Activated naive CD4-positive, alpha-beta T cell treated with anti-CD3 and anti-CD28 coated beads, Interleukin-2, amount 50 U/mL, for 72 hours (primary cell): ENCODE data around the gene PITPNM1. TPM values are rescaled to one million over a fixed set of nuclear protein-coding genes. Genes with fewer than 3 reads are reported as not detected.
"Not testable (repeated sequence)": the region's sequence is repeated elsewhere in the genome, so short reads cannot be mapped to it uniquely, and the experiment has no call there.

Experiments used
- ATAC-seq, 2 donors: fragments of 150-1000 bp; cut with Tn5 transposase; 2 replicates each; pipeline ENCODE4 v1.10.0; 2021; ENCODE audit warnings: mild to moderate bottlenecking in 2 of 2, moderate library complexity in 2 of 2
- DNase-seq, 2 donors: peaks; one replicate each; pipeline ENCODE4 v3.0.0; 2021 to 2022; ENCODE audit warnings: low spot score in 2 of 2
- H3K27ac Mint-ChIP-seq, 2 donors: one replicate each; pipeline ENCODE4 v1.8.0; 2022; ENCODE audit warnings: mild to moderate bottlenecking in 2 of 2, mixed read lengths in 2 of 2
- H3K36me3 Mint-ChIP-seq, 2 donors: one replicate each; pipeline ENCODE4 v1.8.0; 2022; ENCODE audit warnings: mixed read lengths in 2 of 2
- H3K9me3 Mint-ChIP-seq, 2 donors: one replicate each; pipeline ENCODE4 v1.8.0; 2022; ENCODE audit warnings: mixed read lengths in 2 of 2
- total RNA-seq, 2 donors: library from RNA; stranded (reverse); gene quantifications; one replicate each; pipeline ENCODE4 v1.2.3, GENCODE V29; 2022

Gene PITPNM1
- total RNA-seq: 100 to 1,000 TPM; 102 to 122 TPM

GRCh38 chr11:67504950-67505581 is at the start of gene PITPNM1:
TSS of gene PITPNM1 (minus strand) at chr11:67505363. CDS start at chr11:67504180, 1,183 bp downstream.
- ATAC-seq: peak; percentile 19 to 26
- peak within 1 kb of the TSS; percentile 97 to 98 for H3K27ac Mint-ChIP-seq
- H3K36me3 Mint-ChIP-seq: peaks cover 21 to 24% of the 10 kb centered on the region in 2 donors
- peak; percentile 81 to 83 for DNase-seq
- no peaks in the 10 kb centered on the region for H3K9me3 Mint-ChIP-seq

GRCh38 chr11:67551697-67552096 is 46.5 kb upstream of the PITPNM1 start:
- peaks cover 5 to 19% of the 10 kb centered on the region in 2 donors for H3K36me3 Mint-ChIP-seq
- ATAC-seq, DNase-seq, H3K27ac Mint-ChIP-seq: not testable (repeated sequence)
- peaks cover 0 to 22% of the 10 kb centered on the region in 2 donors for H3K9me3 Mint-ChIP-seq

GRCh38 chr11:67551127-67551526 is 46.0 kb upstream of the PITPNM1 start:
- DNase-seq (no peak), ATAC-seq (no peak)
- peaks cover 0 to 22% of the 10 kb centered on the region in 2 donors for H3K9me3 Mint-ChIP-seq
- H3K36me3 Mint-ChIP-seq: peaks cover 5 to 19% of the 10 kb centered on the region in 2 donors
- no peak overlapping the region for H3K27ac Mint-ChIP-seq

GRCh38 chr11:67548555-67549110 is 43.5 kb upstream of the PITPNM1 start:
- Mint-ChIP-seq H3K27ac (no peak overlapping the region), H3K36me3 (peaks cover 5 to 19% of the 10 kb centered on the region in 2 donors), H3K9me3 (peaks cover 0 to 22% of the 10 kb centered on the region in 2 donors)
- DNase-seq (no peak), ATAC-seq (no peak)

- peaks cover 5 to 19% of the 10 kb centered on the region in 2 donors for H3K36me3 Mint-ChIP-seq
- H3K9me3 Mint-ChIP-seq: peaks cover 0 to 22% of the 10 kb centered on the region in 2 donors
- ATAC-seq, DNase-seq, H3K27ac Mint-ChIP-seq: not testable (repeated sequence)
These were observed 42.9 kb upstream of the PITPNM1 start for GRCh38 chr11:67548112-67548511.

GRCh38 chr11:67545280-67545679 is 40.1 kb upstream of the PITPNM1 start:
- ATAC-seq (no peak), DNase-seq (no peak)
- Mint-ChIP-seq H3K9me3 (peaks cover 0 to 3% of the 10 kb centered on the region in 2 donors), H3K27ac (no peak overlapping the region), H3K36me3 (no peaks in the 10 kb centered on the region)

GRCh38 chr11:67544616-67545242 is 39.6 kb upstream of the PITPNM1 start:
- DNase-seq (no peak), ATAC-seq (no peak)
- Mint-ChIP-seq H3K9me3 (no peaks in the 10 kb centered on the region), H3K27ac (no peak overlapping the region), H3K36me3 (no peaks in the 10 kb centered on the region)

- no peaks in the 10 kb centered on the region for H3K36me3 Mint-ChIP-seq
- no peaks in the 10 kb centered on the region for H3K9me3 Mint-ChIP-seq
- ATAC-seq (no peak), DNase-seq (no peak)
- H3K27ac Mint-ChIP-seq: peak overlapping the region in 1 of 2 donors; percentile 36
These were observed 38.4 kb upstream of the PITPNM1 start for GRCh38 chr11:67543585-67543984.

- DNase-seq (no peak), ATAC-seq (no peak)
- no peaks in the 10 kb centered on the region for H3K36me3 Mint-ChIP-seq
- H3K9me3 Mint-ChIP-seq: no peaks in the 10 kb centered on the region
- no peak overlapping the region for H3K27ac Mint-ChIP-seq
These were observed 37.8 kb upstream of the PITPNM1 start for GRCh38 chr11:67542971-67543370.

- H3K36me3 Mint-ChIP-seq: no peaks in the 10 kb centered on the region
- H3K9me3 Mint-ChIP-seq: no peaks in the 10 kb centered on the region
- DNase-seq (no peak), ATAC-seq (no peak)
- H3K27ac Mint-ChIP-seq: no peak overlapping the region
These were observed 37.0 kb upstream of the PITPNM1 start for GRCh38 chr11:67542169-67542568.

GRCh38 chr11:67541198-67541597 is 36.0 kb upstream of the PITPNM1 start:
- Mint-ChIP-seq H3K9me3 (no peaks in the 10 kb centered on the region), H3K36me3 (no peaks in the 10 kb centered on the region), H3K27ac (no peak overlapping the region)
- ATAC-seq (no peak), DNase-seq (no peak)

GRCh38 chr11:67539550-67539949 is 34.4 kb upstream of the PITPNM1 start:
- peaks cover 1 to 2% of the 10 kb centered on the region in 2 donors for H3K9me3 Mint-ChIP-seq
- DNase-seq (no peak), ATAC-seq (no peak)
- H3K27ac Mint-ChIP-seq: no peak overlapping the region
- peaks cover 1 to 2% of the 10 kb centered on the region in 2 donors for H3K36me3 Mint-ChIP-seq

- peaks cover 4 to 8% of the 10 kb centered on the region in 2 donors for H3K36me3 Mint-ChIP-seq
- ATAC-seq: no peak
- H3K27ac Mint-ChIP-seq: no peak overlapping the region
- H3K9me3 Mint-ChIP-seq: peaks cover 5 to 7% of the 10 kb centered on the region in 2 donors
- no peak for DNase-seq
These were observed 33.8 kb upstream of the PITPNM1 start for GRCh38 chr11:67538823-67539505.

- ATAC-seq (no peak), DNase-seq (no peak)
- peaks cover 9 to 11% of the 10 kb centered on the region in 2 donors for H3K9me3 Mint-ChIP-seq
- H3K36me3 Mint-ChIP-seq: peaks cover 10 to 13% of the 10 kb centered on the region in 2 donors
- H3K27ac Mint-ChIP-seq: peak overlapping the region in 1 of 2 donors; percentile 11
These were observed 33.1 kb upstream of the PITPNM1 start for GRCh38 chr11:67538306-67538705.

- no peak overlapping the region for H3K27ac Mint-ChIP-seq
- DNase-seq (no peak), ATAC-seq (no peak)
- H3K36me3 Mint-ChIP-seq: peaks cover 10 to 13% of the 10 kb centered on the region in 2 donors
- peaks cover 15 to 17% of the 10 kb centered on the region in 2 donors for H3K9me3 Mint-ChIP-seq
These were observed 30.4 kb upstream of the PITPNM1 start for GRCh38 chr11:67535561-67535960.

GRCh38 chr11:67534070-67534679 is 29.0 kb upstream of the PITPNM1 start:
- peaks cover 15 to 17% of the 10 kb centered on the region in 2 donors for H3K9me3 Mint-ChIP-seq
- DNase-seq: no peak
- ATAC-seq: no peak
- peaks cover 10 to 13% of the 10 kb centered on the region in 2 donors for H3K36me3 Mint-ChIP-seq
- H3K27ac Mint-ChIP-seq: no peak overlapping the region
